ENCODE data around the gene HSPA1A. TPM values are rescaled to one million over a fixed set of nuclear protein-coding genes. Genes with fewer than 3 reads are reported as not detected.

The HSPA1A gene
- total RNA-seq, 1 experiment from 2014 or later, result 51.2 TPM

DNA sequence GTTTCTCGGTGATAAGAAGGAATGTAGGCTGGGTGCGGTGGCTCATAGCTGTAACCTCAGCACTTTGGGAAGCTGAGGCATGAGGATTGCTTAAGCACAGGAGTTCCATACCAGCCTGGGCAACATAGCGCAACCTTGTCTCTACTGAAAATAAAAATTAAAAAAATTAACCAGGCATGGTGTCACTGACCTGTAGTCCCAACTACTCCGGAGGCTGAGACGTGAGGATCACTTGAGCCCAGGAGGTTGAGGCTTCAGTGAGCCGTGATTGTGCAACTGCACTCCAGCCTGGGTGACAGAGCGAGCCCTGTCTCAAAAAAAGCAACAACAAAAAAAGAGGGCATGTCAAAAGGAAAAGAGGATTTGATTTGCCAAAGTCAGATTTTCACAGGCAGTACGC lies 43.4 kb downstream of the HSPA1A start:
- H4K20me1 ChIP-seq (ENCODE audit: control insufficient read depth, insufficient read depth, insufficient read length), result no peaks in the 10 kb centered on the region
- peaks cover 12 to 36% (median 22%) of the 10 kb centered on the region in 3 experiments; a peak in 6 of 7 replicates for H3K36me3 Mint-ChIP-seq (ENCODE audit: insufficient read depth in 1 of 3, low read depth in 3 of 3)
- no peak overlapping the region for H3K18ac ChIP-seq (ENCODE audit: insufficient read length, low read depth, low read length)
- no peaks in the 10 kb centered on the region for H3K27me3 ChIP-seq (ENCODE audit: insufficient read depth, low read length)
- no peak overlapping the region; a peak in 1 of 7 replicates for H3K27ac Mint-ChIP-seq
- H4K5ac ChIP-seq (ENCODE audit: insufficient read length, low read depth, low read length), result no peak overlapping the region
- no peak overlapping the region for H4K8ac ChIP-seq (replicated peaks; ENCODE audit: insufficient read length, low read depth, low read length)
- H4K91ac ChIP-seq (ENCODE audit: insufficient read length, low read depth, low read length), result no peak overlapping the region
- H2BK20ac ChIP-seq (ENCODE audit: low read depth, low read length, poor library complexity, severe bottlenecking), result no peak overlapping the region
- no peak overlapping the region for H3K23ac ChIP-seq (ENCODE audit: insufficient read length, low read depth, low read length)
- no peak overlapping the region for H2AK5ac ChIP-seq (ENCODE audit: insufficient read length, low read length)
- no peaks in the 10 kb centered on the region for H3K4me1 ChIP-seq (ENCODE audit: insufficient read depth, low read length)
- peaks cover 7 to 8% of the 10 kb centered on the region in 2 experiments for H3K4me1 Mint-ChIP-seq
- no peaks in the 10 kb centered on the region for H3K79me2 ChIP-seq (ENCODE audit: insufficient read depth, low read length)
- no peak overlapping the region for H3K9ac ChIP-seq (ENCODE audit: extremely low read depth, insufficient read length, low read length)
- no peak overlapping the region for H3K14ac ChIP-seq (ENCODE audit: insufficient read depth, low read length)
- no peak for DNase-seq
- H3K4ac ChIP-seq (ENCODE audit: low read depth, low read length), result no peak overlapping the region
- no peaks in the 10 kb centered on the region for H3K79me1 ChIP-seq (ENCODE audit: insufficient read depth, low read depth, low read length, poor library complexity, severe bottlenecking)
- H2BK12ac ChIP-seq (ENCODE audit: insufficient read length, low read depth, low read length), result no peak overlapping the region
- no peak overlapping the region for H3K4me3 Mint-ChIP-seq
- no CpG with 5 or more reads among the region's 8 CpGs for WGBS (ENCODE audit: extremely low coverage, insufficient read length, low lambda C conversion rate)
- H3K56ac ChIP-seq (ENCODE audit: insufficient read length, low read depth, low read length), result no peak overlapping the region
- no peak overlapping the region for H2AFZ ChIP-seq (ENCODE audit: low read length)
- H3K27ac ChIP-seq (ENCODE audit: insufficient read length, low read depth, low read length), result no peak overlapping the region
- TF ChIP-seq, protein P1, sequence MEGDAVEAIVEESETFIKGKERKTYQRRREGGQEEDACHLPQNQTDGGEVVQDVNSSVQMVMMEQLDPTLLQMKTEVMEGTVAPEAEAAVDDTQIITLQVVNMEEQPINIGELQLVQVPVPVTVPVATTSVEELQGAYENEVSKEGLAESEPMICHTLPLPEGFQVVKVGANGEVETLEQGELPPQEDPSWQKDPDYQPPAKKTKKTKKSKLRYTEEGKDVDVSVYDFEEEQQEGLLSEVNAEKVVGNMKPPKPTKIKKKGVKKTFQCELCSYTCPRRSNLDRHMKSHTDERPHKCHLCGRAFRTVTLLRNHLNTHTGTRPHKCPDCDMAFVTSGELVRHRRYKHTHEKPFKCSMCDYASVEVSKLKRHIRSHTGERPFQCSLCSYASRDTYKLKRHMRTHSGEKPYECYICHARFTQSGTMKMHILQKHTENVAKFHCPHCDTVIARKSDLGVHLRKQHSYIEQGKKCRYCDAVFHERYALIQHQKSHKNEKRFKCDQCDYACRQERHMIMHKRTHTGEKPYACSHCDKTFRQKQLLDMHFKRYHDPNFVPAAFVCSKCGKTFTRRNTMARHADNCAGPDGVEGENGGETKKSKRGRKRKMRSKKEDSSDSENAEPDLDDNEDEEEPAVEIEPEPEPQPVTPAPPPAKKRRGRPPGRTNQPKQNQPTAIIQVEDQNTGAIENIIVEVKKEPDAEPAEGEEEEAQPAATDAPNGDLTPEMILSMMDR (conservative IDR thresholded peaks at IDR 0.05), result no peak
- no peak overlapping the region for H3T11ph ChIP-seq (ENCODE audit: low read length)
- H3K9me3 ChIP-seq (ENCODE audit: control insufficient read depth, low read depth, low read length), result no peaks in the 10 kb centered on the region
- no peak overlapping the region for H2BK5ac ChIP-seq (ENCODE audit: insufficient read length, low read length)
- H3K23me2 ChIP-seq (ENCODE audit: insufficient read length, low read depth, low read length, poor library complexity, severe bottlenecking), result peaks cover 11% of the 10 kb centered on the region
- H2BK15ac ChIP-seq (ENCODE audit: low read depth, low read length), result no peak overlapping the region
- peaks cover 5 to 6% of the 10 kb centered on the region in 2 experiments for H3K9me3 Mint-ChIP-seq
- no peak overlapping the region for H3K4me2 ChIP-seq (ENCODE audit: insufficient read depth, insufficient read length, low read length)
- H2BK120ac ChIP-seq (ENCODE audit: low read depth, low read length, poor library complexity, severe bottlenecking), result no peak overlapping the region
- H3K27me3 Mint-ChIP-seq (ENCODE audit: low read depth), result peaks cover 2% of the 10 kb centered on the region
